Fibroblast of upper back skin (primary cell): ENCODE data around the gene MFRP.

Experiments
- DNase-seq: peaks from one replicate; pipeline ENCODE4 v3.0.0-alpha.2; 2013

The MFRP gene

DNA sequence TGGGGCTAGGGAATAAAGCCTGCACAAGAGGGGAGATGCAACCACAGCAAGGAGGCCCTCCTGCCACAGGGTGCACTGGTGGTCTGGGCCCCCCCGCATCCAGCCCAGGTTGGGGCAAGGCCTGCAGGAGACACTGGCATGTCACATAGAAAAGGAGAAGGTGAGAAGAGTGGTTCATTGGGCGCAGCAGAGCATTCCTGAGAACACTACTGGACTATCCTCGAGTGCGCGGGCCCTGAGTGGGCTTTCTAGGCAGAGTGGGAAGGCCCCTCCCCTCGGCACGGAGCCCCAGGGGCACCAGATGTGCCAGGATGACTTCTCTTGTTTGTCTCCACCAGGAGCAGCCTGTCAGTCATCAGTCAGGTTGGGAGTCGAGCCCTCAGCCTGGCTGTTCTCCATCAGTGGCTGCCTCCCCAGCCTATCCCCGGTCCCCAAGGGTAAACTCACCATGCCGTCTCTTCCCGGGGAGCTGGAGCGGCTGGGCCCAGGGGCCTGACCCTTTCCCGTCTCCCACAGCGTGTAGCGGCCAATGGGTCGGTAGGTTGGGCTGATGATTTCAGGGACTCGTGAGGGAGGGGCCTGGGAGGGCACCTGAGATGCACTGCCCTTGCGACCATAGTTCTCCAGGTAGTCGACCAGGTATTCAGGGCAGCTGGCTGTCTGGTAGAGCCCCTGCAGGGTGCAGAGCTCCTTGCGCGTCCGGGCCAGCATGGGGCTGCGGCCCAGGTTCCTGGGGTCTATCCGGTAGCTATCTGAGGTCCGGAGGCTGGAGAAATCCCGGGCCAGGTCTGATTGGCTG is 26.0 kb upstream of the MFRP start:
- no peak for DNase-seq

DNA sequence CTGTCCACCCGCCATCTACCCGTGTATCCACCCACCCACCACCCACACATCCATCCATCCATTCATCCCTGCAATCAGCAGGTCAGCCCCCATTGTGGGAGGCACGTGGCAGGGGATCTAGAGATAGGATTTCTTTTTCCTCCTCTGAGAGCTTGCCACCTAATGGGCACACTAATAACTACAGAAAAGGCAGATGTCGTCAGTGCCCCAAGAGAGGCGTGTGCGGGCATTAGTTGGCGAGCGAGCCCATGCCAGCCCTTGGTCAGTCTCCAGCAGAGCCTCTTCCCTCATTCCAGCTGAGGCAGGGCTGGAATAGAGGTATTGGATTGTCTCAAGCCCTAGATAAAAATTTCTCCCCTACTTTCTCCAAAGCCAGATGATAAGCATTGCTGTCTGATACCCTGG is 25.3 kb upstream of the MFRP start:
- no peak for DNase-seq

DNA sequence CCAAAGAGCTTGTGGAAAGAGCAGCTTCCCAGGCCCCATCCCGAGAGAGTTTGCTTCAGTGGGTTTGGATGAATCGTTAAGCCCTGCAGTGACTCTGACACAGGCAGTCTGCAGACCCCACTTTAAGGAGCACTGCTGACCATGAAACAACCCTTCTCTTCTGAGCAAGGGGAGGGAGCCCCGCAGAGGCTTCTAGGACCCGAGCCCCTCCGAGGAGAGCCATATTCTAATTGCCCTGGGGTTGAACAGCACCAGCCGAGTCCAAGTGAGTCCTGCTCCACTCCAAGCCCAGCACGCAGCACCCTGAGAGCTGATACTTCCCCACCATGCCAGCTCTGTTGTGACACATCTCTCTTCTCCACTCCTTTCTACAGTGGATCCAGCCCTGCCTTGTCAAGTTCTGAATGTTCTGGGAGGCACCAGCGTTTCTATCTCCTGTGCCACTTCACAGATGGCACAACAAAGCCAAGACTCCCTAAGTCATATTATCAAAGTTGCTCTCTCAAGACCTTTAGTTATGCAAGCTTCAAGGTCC is 24.6 kb upstream of the MFRP start:
- DNase-seq = no peak

DNA sequence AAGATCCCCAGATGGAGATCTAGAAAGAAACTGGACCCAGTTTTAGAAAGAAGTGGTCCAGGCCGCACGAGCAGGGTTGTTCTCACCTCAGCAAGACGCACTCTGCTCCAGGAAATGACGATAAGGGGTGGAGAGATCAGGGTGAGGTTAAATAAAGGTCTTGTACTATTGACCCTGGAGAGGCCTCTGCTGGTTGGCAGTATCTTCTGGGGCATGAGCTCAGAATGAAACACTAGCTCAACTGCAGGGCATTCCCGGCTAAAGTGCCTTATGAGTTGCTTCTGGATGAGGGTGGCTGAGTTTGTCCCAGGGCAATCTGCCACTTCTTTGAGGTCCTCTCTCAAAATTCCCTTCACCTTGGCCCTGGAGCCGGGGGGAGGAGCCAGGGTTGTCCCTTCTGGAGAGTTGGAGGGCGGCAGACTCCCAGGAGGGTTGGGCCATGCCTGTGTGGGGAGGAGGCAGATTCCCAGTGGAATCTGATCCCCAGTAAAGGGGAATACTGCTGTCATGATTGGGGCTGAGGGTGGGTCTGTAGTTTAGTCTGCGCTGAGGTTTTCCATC is 24.1 kb upstream of the MFRP start:
- DNase-seq = no peak

DNA sequence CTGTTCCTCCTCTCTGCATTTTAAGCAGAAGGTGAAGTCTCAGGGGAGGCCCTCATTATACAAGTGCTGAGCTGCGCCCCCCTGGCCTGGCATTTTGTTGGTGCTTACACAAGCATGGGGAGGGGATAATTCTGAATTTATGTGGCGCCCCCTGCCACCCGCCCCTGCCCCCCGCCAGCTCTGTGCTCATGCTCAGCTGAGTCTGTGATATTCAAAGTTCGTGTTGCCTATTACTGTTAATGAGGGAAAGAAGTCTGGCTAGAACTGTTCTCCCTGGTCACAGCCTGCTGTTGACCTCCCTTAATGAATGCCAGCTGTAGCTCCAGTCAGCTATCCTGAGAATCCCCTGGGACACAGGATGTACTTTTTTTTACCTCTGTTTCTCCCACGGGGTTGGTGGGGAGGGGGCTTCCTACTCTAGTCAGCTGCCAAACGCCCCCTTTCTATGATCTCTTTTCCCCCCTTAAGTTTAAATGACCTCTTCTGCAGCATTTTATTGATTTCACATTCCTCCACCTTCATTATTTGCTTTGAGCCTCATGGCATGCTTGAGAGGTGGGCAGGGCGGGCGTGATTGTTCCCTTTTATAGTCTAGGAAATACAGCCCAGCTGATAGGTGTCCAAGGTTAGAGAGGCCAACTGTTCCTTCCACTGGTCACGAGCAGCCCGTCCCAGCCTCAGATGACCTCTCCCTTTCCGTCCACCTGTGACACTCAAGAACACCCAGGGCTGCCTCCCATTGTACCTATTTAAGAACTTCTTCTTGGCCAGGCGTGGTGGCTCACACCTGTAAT is 22.8 kb upstream of the MFRP start:
- DNase-seq = no peak

DNA sequence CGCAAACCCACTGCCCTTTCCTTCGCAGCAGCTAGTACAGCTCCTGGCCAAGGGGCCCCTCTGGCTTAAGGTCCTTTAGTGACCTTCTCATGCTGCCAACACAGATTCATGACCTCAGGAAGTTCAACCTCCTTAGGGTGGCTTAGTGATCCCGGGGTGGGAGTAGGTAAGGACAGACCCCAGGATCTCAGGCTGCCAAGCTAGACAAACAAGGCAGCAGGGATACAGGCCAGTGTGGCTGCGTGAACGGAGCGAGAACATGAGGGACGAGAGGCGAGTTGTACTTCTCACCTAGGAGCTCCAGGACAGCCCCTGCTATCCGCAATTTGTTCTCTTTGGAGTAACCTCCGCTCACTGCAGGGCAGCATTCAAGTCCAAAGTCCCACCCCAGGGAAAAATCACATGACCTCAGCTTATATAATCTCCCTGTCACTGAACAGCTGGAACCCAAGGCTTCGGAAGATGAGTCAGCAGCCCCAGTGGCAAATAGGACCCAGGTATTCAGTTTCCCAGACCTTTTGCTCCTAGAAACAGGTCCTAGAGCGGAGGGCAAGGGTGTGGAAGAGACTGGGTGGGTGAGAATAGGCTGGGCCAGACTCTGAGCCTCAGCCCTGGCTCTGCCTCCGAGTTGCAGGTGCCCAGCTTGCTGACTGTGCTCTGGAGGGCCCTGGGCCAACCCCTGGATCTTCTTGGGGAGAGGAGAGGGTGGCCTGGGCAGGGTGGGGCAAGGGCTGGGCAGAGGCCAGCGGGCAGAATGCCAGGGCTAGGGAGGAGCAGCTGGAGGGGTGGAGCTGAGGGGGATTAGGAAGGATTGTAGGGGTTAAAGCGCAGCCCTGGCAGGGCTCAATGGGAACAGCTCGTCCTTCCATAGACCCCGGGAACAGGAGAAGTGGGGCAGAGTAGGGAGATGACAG is 21.9 kb upstream of the MFRP start:
- no peak for DNase-seq

DNA sequence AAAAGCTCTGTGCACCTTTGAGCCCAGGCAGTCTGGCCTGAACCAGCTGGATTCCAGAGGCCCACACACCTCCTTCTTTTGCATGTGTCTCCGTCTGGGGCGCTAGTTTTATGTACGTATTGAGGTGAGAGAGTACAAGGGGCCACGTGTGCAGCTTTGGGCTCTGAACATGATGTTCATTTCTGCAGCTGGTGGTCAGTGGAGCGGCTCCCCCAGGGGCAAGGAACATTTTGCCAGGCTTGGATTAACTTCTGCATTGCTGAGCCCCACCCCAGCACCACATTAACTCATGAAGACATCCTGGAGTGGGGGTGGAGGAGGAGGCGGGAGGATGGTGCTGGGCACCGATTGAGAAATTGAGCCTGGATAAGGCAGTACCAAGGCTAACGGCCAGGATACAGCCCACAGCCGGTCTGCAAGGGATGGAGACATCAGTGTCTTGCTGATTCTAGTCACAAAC is 21.2 kb upstream of the MFRP start:
- no peak for DNase-seq

DNA sequence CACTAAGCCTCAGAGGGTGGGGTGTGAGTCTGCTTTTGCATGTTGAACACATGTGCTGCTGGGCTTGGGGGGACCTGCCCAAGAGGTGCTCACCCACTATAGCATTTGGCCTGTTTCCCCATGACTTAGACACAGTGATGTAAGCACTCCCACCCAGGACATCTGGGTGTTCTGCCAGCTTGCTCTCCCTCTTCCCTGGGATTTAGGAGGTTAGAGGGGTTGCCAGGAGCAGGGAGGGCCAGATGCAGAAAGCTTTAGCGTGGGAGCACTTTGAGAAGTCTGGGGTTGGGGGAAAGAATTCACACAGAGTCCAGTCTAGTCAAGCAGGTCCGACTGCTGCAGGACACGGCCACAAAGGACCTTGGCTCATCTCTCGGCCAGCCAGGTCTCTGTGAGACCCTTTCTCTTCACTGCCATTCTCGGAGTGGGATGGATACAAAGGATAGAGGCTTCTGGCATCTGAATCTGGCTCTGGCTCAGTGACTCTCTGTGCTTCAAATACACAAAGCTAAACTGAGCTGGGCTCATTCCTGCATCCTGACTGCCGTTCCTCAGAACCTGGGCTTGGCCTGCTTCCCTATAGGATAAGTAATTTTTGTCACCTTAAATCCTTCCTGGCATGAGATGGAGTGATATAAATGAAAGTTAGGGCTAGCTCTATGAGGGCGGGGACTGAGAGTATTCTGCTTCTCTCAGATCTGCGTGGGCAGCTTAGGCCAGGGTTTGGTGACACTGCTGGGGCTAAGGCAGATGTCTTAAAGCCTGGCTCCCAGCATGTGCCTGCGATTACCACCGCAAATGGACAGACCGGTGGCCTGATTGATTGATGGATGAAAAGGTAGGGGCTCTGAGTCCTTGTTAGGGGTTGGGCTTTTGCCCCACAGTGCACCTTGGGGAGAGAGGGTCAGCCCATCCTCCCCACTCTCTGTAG is 20.4 kb upstream of the MFRP start:
- no peak for DNase-seq

DNA sequence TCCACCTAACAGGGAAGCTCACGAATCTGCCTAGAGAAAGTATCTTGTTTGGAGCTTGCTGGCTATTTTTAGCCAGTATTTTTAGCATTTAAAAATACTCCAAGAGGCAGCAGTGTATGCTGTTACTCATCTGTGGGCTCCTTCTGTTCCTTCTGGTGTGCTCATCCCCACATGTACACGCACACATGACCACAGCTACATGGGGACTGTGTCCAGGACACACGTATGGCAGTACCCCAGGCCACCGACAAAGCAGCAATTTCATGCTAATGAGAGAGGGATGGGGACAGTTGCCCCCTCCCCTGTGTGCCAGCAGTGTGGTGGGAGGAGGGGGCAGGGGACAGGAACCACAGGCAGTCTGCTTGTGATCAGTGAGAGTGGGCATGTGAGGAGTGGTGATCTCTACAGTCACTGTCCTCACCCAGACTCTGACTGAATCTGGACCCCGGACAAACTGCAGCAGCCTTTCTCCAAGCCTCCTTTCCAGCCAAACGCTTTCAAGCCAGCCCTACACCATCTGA is 18.6 kb upstream of the MFRP start:
- DNase-seq = no peak

DNA sequence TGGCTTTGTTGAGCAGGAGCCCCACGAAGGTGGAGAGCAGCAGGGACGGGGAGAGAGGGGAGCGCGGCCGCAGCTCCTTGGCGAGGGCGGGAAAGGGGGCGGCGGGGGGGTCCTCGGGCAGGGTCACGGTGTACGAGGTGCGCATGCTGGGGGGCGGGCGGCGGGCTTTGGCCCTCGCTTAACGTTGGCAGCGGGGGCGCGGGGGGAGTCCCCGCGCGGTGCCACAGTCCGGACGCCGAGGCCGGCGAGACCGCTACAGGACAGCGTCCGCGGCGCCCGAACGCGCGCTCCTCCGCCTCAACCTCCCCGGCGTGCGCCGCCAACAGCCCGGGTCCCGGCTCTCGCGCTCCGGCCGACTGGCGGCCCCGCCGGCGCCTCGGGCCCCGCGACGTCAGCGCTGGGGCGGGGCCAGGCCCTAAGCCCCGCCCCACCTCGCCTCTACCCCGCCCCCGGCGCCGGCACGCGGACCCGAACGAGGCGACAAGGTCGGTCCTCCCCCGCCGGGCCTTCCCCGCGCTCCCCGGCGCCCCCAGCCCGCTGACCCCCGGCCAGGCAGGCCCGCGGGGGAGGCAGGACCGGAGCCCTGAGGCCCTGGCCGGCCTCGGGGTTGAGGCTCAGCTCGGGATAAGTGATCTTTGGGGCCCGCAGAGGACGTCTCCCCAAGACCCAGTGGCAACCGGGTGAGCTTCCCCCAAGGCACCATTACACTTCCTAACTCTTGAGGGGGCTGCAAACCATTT is 17.5 kb upstream of the MFRP start:
- DNase-seq = peak; percentile 31

DNA sequence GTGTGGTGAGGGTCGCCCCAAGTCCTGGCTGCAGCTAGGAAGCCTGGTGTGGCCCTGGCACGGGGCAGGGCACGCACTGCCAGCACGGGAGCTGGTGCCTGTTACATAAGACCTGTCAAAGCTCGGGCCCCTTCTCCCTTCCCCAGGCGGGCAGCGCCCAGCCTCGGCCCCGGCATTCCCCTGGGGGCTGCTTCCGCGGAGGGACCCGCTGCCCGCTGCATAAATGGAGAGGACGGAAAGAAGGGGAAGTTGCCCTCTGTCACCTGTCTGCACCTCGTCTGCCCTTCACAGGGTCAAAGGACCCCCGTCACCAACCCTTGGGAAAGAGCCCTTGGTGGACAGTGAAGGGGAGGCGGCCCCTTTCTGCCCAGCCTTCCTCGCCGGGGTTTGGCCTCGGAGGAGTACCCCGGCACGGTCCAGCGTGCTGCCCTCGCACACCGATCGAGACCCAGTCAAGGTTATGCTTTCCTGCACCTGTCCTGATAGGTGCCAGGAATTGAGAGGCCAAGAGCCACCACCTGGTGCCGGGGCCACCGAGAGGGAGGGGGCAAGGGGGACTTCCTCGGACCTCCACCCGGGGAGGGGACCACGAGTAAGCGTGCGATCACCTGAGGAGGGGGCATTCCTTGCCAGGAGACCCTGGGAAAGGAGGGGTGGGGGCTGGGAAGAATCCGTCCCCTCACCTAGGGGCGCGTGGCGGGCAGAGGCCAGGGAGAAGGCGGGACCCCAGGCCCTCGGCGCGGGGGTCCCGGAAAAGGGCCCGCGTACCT is 16.8 kb upstream of the MFRP start:
- no peak for DNase-seq

DNA sequence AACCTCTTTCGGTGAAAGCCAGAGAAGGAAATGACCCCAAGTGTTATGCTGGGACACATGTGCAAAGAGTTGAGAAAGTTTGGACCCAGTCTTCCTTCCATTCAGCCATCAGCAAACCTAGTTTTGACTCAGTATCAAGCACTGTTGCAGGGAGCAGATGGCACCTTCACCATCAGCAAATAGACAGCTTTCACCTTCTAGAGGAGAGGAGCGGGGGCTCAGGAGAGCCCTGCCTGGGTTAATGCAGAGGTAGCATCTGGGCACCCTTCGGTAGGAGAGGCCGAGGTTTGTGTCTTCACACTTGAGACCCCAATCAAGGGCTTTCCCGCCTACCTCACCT is 16.2 kb upstream of the MFRP start:
- DNase-seq = no peak

DNA sequence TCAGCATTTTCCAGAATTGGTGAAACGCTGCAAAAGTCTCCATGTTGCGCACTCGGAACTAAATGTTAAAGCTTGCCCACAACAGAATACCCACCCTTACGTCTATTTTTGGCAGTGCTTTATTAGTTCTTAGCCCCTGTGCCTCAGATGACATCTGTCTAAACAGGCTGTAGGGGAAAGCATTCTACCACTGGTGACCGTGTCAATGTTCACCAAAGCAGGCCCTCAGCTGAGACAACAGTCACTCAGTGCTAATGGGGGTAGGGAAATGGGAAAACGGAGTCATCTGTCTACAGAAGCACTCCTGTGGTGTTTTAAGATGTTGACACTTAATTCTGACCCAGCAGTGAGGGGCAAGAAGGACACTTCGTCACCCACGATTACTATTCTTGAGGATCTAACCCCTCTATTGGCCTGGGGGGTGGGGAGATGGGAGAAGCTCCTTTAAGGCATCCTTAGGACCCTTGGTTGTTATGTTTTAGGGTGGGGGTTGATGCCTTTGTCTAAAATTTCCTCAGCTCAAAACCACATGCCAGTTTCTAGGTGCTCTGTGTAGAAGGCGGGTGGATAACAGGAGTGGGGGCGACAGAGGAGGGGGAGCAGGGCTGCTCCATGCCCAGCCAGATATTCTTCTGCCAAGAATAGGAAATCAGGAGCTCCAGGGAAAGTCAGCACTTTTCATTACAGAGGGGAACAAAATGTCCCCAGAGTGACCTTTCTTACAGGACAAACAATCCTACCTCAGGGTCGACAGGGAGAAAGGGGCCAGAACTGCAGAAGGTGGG is 15.6 kb upstream of the MFRP start:
- DNase-seq = no peak

DNA sequence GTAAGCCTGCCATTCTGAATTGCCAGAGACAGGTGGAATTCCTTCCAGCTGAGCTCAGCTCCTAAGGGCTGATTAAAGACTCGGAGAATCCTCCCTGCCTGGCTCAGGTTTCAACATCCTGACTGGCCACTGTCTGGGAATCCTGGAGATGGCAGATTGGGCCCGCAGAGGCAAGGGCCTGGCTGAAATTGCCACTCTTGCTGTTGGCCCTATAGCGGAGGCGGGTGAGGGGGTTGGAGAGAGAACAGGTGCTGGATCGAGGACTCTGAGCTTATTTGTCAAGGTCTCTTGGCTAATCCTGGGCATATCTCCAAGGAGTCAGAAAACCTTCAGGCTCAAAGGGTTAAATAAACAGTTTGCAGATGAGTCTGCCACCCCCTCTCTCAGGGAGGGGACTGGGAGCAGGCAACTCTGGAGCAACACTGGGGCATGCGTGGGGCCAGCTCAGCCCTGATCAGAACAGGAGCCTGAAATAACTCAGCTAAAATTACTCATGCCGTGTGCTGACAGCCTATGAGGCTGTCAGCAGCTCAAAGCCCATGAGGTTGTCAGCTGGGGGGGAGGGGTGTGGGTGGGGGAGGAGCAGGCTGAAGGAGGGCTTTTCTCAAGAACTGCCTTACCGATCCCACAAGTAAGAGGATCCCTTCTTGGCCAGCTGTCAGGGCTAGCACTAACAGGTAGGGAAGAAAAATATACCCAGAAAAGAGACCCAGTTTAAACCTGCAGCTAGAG is 14.7 kb upstream of the MFRP start:
- peak; percentile 82 for DNase-seq

DNA sequence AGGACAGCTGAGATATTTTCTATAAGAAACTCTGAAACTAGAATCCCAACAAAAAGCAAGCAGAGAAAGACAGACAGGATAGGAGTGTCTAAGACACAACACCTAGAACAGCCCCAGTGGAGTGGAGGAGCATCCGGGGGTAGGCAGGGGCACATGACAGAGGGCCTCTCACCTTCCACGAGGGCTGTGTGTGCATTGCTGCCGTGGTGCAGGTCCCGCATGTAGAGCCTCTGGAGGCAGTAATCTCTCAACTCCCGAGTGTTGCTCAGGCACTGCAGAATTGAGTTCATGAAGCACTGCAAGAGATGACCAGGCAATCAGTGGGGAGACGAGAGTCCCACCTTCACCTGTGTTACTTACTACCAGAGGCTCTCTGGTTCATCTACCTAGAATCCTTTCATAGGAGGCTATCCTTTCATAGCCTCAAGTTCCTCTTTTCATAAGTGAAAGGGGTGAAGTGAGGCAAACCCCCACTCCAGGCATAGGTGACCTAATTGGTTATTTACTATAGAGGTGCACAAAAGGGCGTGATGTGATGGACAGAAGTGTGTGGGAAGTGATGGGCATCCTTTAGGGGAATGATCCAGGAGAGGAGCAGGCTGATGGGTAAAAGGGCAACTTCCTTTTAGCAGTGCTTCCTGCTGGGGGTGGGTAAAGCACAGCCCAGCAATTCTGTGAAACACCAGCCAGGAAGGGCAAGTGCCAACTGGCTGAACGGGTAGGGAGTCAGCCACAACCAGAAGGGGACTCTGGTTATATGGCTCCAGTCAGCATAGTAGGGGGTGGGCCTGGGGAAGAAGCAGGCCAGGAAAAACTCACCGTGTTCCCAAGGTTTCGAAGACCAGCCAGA is 13.1 kb upstream of the MFRP start:
- no peak for DNase-seq

DNA sequence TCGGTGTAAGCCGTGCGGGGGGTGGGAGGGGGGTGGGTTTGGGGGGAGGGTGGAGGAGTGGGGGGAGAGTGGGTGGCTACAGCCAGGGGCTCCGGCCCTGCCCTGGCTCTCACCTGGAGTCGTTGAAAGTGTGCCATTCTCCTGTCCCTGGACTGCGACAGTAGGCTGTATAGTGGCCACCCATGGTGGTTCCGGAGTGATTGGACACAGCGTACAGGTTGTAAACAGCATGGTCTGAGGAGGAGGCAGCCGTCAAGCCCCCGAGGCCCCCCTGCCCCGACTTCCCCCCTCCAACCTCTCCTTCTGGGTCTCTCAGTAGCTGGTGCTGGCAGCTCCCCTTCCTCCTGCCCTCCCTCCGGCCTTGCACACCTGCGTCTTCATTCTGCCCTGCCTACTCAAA is 10.6 kb upstream of the MFRP start:
- no peak for DNase-seq

DNA sequence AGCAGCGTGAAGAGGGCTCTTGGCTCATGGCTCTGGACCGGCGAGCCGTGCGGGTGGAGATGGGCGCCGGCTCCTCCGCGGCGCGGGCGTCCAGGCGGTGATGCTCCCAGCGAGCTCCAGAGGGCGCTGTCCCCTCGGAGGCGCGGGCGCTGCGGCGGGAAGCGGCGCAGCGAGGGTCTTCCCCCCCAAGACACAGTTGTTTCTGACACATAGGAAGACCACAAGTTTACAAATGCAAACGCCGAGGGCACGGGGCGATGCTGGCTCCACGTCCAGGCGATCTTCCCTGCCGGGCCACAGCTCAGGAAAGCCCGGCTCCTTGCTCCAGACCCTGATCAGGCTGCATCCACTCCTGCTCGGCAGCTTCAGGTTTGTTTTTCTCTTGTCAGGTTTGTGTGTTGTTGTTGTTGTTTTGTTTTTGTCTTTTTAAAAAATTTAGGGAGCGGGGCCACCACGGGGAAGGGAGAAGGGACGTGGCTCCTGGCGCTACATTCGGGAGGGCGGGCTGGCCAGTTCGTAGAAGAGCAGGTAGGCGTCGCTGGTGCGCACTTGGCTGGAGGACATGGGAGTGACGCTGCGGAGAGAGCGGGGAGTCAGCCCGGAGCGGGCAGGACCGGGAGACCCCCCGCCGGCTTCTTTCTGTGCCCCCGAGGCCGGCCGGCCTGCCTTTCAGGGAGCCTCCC is 10.0 kb upstream of the MFRP start:
- DNase-seq = peak; percentile 71
